H1 (cell line): ENCODE measurements around the gene WDR49. TPM values are rescaled to one million over a fixed set of nuclear protein-coding genes. Genes with fewer than 3 reads are reported as not detected.

Experiments
- CTCF ChIA-PET: fragments of 300-600 bp; sonication (Branson Sonifier 250); formaldehyde crosslinking; loops from one replicate; lab custom pipeline; 2021; ENCODE audit not compliant: partially characterized antibody; lab: Charles Lee
- POLR2A ChIA-PET: fragments of 300-600 bp; sonication (Branson Sonifier 250); formaldehyde crosslinking; loops from one replicate; lab custom pipeline; 2021; ENCODE audit warnings: inconsistent platforms; ENCODE audit not compliant: partially characterized antibody; lab: Charles Lee
- DNase-seq, 2 experiments: peaks; one replicate each; pipeline versions ENCODE4 v3.0.0 to v3.0.0-alpha.2; 2010 to 2022; ENCODE audit warnings: low spot score in 2 of 2, low read depth in 1 of 2, mixed read lengths in 1 of 2
- FAIRE-seq: peaks from 2 replicates; lab custom pipeline; 2011; peaks lifted over from hg19 to GRCh38; lab: Jason Lieb, UNC
- H2AFZ ChIP-seq: 2 replicates; pipeline ENCODE4 v1.8.1; 2012; ENCODE audit warnings: low read length, inconsistent platforms
- H2AK5ac ChIP-seq: 2 replicates; pipeline ENCODE4 v1.6.1; 2013; ENCODE audit warnings: low read depth, low read length
- H2BK120ac ChIP-seq: replicated peaks from 2 replicates; pipeline ENCODE3; 2013; ENCODE audit warnings: low read depth, low read length, inconsistent platforms
- H2BK12ac ChIP-seq: 2 replicates; pipeline ENCODE4 v1.6.1; 2013; ENCODE audit warnings: low read depth, low read length
- H2BK15ac ChIP-seq: 2 replicates; pipeline ENCODE4 v1.6.1; 2013; ENCODE audit warnings: low read length
- H2BK20ac ChIP-seq: 2 replicates; pipeline ENCODE4 v1.6.1; 2013; ENCODE audit warnings: low read length
- H2BK5ac ChIP-seq: 2 replicates; pipeline ENCODE4 v1.6.1; 2013; ENCODE audit warnings: low read depth, low read length
- H3K14ac ChIP-seq: 2 replicates; pipeline ENCODE4 v1.6.1; 2013; ENCODE audit warnings: inconsistent platforms; ENCODE audit not compliant: insufficient read length
- H3K18ac ChIP-seq: 2 replicates; pipeline ENCODE4 v1.6.1; 2013; ENCODE audit warnings: low read length; ENCODE audit errors: extremely low read depth
- H3K23ac ChIP-seq: 2 replicates; pipeline ENCODE4 v1.6.1; 2013; ENCODE audit warnings: inconsistent platforms; ENCODE audit not compliant: insufficient read length
- H3K23me2 ChIP-seq: 2 replicates; pipeline ENCODE4 v1.6.1; 2013; ENCODE audit warnings: low read depth, low read length
- H3K27ac ChIP-seq: 2 replicates; pipeline ENCODE4 v1.6.1; 2011; ENCODE audit warnings: low read depth, low read length, inconsistent platforms
- H3K27me3 ChIP-seq, 4 experiments: replicated peaks in 1 of 4; 1 replicate in 1 of 4; 2 replicates in 3 of 4; pipeline versions ENCODE4 v1.6.1 to v1.8.1; 2011 to 2013; ENCODE audit warnings: low read length in 3 of 4, mild to moderate bottlenecking in 3 of 4, inconsistent platforms in 2 of 4, mixed read lengths in 2 of 4, moderate library complexity in 1 of 4; ENCODE audit not compliant: control insufficient read depth in 3 of 4, insufficient read depth in 3 of 4; ENCODE audit errors: extremely low read depth in 1 of 4
- H3K36me3 ChIP-seq, 4 experiments: 2 replicates each; pipeline versions ENCODE4 v1.6.1 to v1.8.1; 2011 to 2013; ENCODE audit warnings: mild to moderate bottlenecking in 4 of 4, low read length in 3 of 4, moderate library complexity in 2 of 4, control low read depth in 1 of 4, inconsistent platforms in 1 of 4; ENCODE audit not compliant: insufficient read depth in 4 of 4, control insufficient read depth in 2 of 4
- H3K4ac ChIP-seq: replicated peaks from 2 replicates; pipeline ENCODE3; 2013; ENCODE audit warnings: low read length, low read depth, mixed read lengths, inconsistent platforms; ENCODE audit not compliant: insufficient read length
- H3K4me1 ChIP-seq, 4 experiments: replicated peaks in 1 of 4; 1 replicate in 1 of 4; 2 replicates in 3 of 4; pipeline versions ENCODE4 v1.6.1 to v1.8.1; 2011 to 2013; ENCODE audit warnings: low read length in 3 of 4, inconsistent platforms in 2 of 4, mixed read lengths in 1 of 4; ENCODE audit not compliant: insufficient read depth in 4 of 4, control insufficient read depth in 3 of 4
- H3K4me2 ChIP-seq, 2 experiments: 2 replicates each; pipeline versions ENCODE4 v1.6.1 to v1.8.1; 2011 to 2013; ENCODE audit warnings: low read depth in 2 of 2, low read length in 2 of 2, control low read depth in 1 of 2, inconsistent platforms in 1 of 2, mild to moderate bottlenecking in 1 of 2; ENCODE audit not compliant: insufficient read depth in 1 of 2
- H3K4me3 ChIP-seq, 4 experiments: fragments of 200-600, 300-600 bp in 1 of 4; sonication (generic), shearing (Covaris generic), sonication (Bioruptor Twin) in 1 of 4; 2 replicates each; pipeline versions ENCODE4 v1.5.1 to v1.8.1; 2011 to 2016; ENCODE audit warnings: low read length in 4 of 4, low read depth in 3 of 4, control low read depth in 2 of 4, inconsistent platforms in 2 of 4, mild to moderate bottlenecking in 2 of 4, mixed read lengths in 1 of 4, moderate library complexity in 1 of 4; ENCODE audit not compliant: insufficient read depth in 2 of 4; ENCODE audit errors: extremely low read depth in 1 of 4
- H3K56ac ChIP-seq: replicated peaks from 2 replicates; pipeline ENCODE3; 2013; ENCODE audit warnings: low read depth, mild to moderate bottlenecking, mixed read lengths, low read length, inconsistent platforms; ENCODE audit not compliant: insufficient read length
- H3K79me1 ChIP-seq: 2 replicates; pipeline ENCODE4 v1.6.1; 2013; ENCODE audit warnings: low read depth, low read length, control low read depth
- H3K79me2 ChIP-seq, 2 experiments: 2 replicates each; pipeline versions ENCODE4 v1.6.1 to v1.8.1; 2012 to 2013; ENCODE audit warnings: low read length in 2 of 2, mild to moderate bottlenecking in 2 of 2, inconsistent platforms in 1 of 2; ENCODE audit not compliant: insufficient read depth in 2 of 2, control insufficient read depth in 1 of 2
- H3K9ac ChIP-seq, 4 experiments: replicated peaks in 1 of 4; 1 replicate in 1 of 4; 2 replicates in 3 of 4; pipeline versions ENCODE4 v1.6.1 to v1.8.1; 2011 to 2013; ENCODE audit warnings: low read depth in 3 of 4, low read length in 3 of 4, control low read depth in 2 of 4, mild to moderate bottlenecking in 2 of 4, moderate library complexity in 2 of 4, inconsistent platforms in 1 of 4; ENCODE audit errors: extremely low read depth in 1 of 4
- H3K9me3 ChIP-seq, 2 experiments: 2 replicates each; pipeline versions ENCODE4 v1.6.1 to v1.8.1; 2012 to 2013; ENCODE audit warnings: mild to moderate bottlenecking in 2 of 2, moderate library complexity in 2 of 2, control low read depth in 1 of 2, inconsistent platforms in 1 of 2, low read depth in 1 of 2, low read length in 1 of 2, mixed read lengths in 1 of 2; ENCODE audit not compliant: insufficient read depth in 2 of 2
- H4K20me1 ChIP-seq, 2 experiments: replicated peaks in 1 of 2; 2 replicates each; pipeline versions ENCODE3 to v1.8.1; 2011 to 2013; ENCODE audit warnings: inconsistent platforms in 2 of 2, low read length in 2 of 2, mild to moderate bottlenecking in 1 of 2; ENCODE audit not compliant: insufficient read depth in 2 of 2, control insufficient read depth in 1 of 2
- H4K5ac ChIP-seq: 2 replicates; pipeline ENCODE4 v1.6.1; 2013; ENCODE audit warnings: low read length, low read depth, mixed read lengths, inconsistent platforms; ENCODE audit not compliant: insufficient read length
- H4K8ac ChIP-seq: 2 replicates; pipeline ENCODE4 v1.8.0; 2013; ENCODE audit warnings: mild to moderate bottlenecking, moderate library complexity, low read length, inconsistent platforms; ENCODE audit not compliant: insufficient read depth; ENCODE audit errors: extremely low read depth
- H4K91ac ChIP-seq: replicated peaks from 2 replicates; pipeline ENCODE3; 2013; ENCODE audit warnings: low read length, mixed read lengths, inconsistent platforms; ENCODE audit not compliant: insufficient read length
- BRCA1 ChIP-seq: IDR thresholded peaks from 2 replicates; pipeline ENCODE4 v1.6.1; 2012; ENCODE audit warnings: low read depth, low read length, improper control_type of control experiment
- CHD2 ChIP-seq: IDR thresholded peaks from 2 replicates; pipeline ENCODE4 v1.6.1; 2012; ENCODE audit warnings: low read length, improper control_type of control experiment
- CTBP2 ChIP-seq: IDR thresholded peaks from 2 replicates; pipeline ENCODE4 v1.7.0; 2011; ENCODE audit warnings: borderline replicate concordance, mild to moderate bottlenecking, moderate library complexity, mixed read lengths, low read length; ENCODE audit not compliant: insufficient read depth, insufficient read length
- JUN ChIP-seq: IDR thresholded peaks from 2 replicates; pipeline ENCODE4 v1.6.1; 2011; ENCODE audit warnings: low read depth, mild to moderate bottlenecking, improper control_type of control experiment, low read length
- JUND ChIP-seq: IDR thresholded peaks from 2 replicates; pipeline ENCODE4 v1.6.1; 2011; ENCODE audit warnings: mild to moderate bottlenecking, improper control_type of control experiment, low read length
- NANOG ChIP-seq: IDR thresholded peaks from 2 replicates; pipeline ENCODE4 v1.6.1; 2011; ENCODE audit warnings: low read length, low read depth, mild to moderate bottlenecking, inconsistent platforms; ENCODE audit not compliant: insufficient read depth, poor library complexity, severe bottlenecking
- SUZ12 ChIP-seq: fragments of 200-600 bp; sonication (generic); IDR thresholded peaks from 2 replicates; pipeline ENCODE4 v1.6.1; 2012; ENCODE audit warnings: mild to moderate bottlenecking, inconsistent platforms, low read length, moderate library complexity, mixed read lengths
- TAF7 ChIP-seq: optimal IDR thresholded peaks from 2 replicates; pipeline ENCODE3; 2011; ENCODE audit warnings: low read depth, mild to moderate bottlenecking, inconsistent platforms, low read length, moderate library complexity, borderline replicate concordance
- ZNF274 ChIP-seq: IDR thresholded peaks from 2 replicates; pipeline ENCODE4 v1.7.0; 2012; ENCODE audit warnings: low read length, borderline replicate concordance; ENCODE audit errors: extremely low read depth
- WGBS, 2 experiments: shearing (Covaris generic) in 1 of 2; methylation state at CpG; one replicate each; pipeline versions ENCODE4 v1.1.6 to v1.1.7; 2013 to 2015; ENCODE audit warnings: low lambda C conversion rate in 2 of 2, mixed read lengths in 2 of 2, inconsistent platforms in 1 of 2, low coverage in 1 of 2, missing lambda C conversion rate in 1 of 2; ENCODE audit not compliant: insufficient replicate concordance in 2 of 2, insufficient coverage in 1 of 2, insufficient read length in 1 of 2; ENCODE audit errors: extremely low coverage in 1 of 2, missing lambda C conversion rate in 1 of 2; 5-methylcytosine and 5-hydroxymethylcytosine counted together
- polyA plus RNA-seq, 7 experiments: library from polyadenylated mRNA; depleted of rRNA in 3 of 7; stranded (reverse) in 5 of 7; unstranded in 2 of 7; fragments of >200 nt in 5 of 7; fragments of 200-250 nt in 2 of 7; gene quantifications; 1 replicate in 5 of 7; 2 replicates in 1 of 7; 4 replicates in 1 of 7; pipeline versions ENCODE4 v1.2.1 to v1.2.3, GENCODE V29; 2011 to 2013; ENCODE audit warnings: missing spikeins in 2 of 7, mixed read lengths in 2 of 7
- total RNA-seq: library from RNA; stranded (reverse); fragmentation: NEBNext Ultra II Directional; extraction: Animal tissue kit (Norgen Biotek cat#: 25700); gene quantifications from 2 replicates; pipeline ENCODE4 v1.2.1, GENCODE V29; 2021
- TF ChIP-seq, protein P1 (sequence below): IDR thresholded peaks from 2 replicates; pipeline ENCODE4 v1.6.1; 2012; ENCODE audit warnings: inconsistent platforms
- TF ChIP-seq, protein P2 (sequence below), 3 experiments: IDR thresholded peaks; 1 replicate in 2 of 3; 2 replicates in 1 of 3; pipeline versions ENCODE4 v1.5.1 to v1.6.1; 2011; ENCODE audit warnings: low read length in 3 of 3, mild to moderate bottlenecking in 3 of 3, inconsistent platforms in 2 of 3, low read depth in 1 of 3, moderate library complexity in 1 of 3; ENCODE audit not compliant: insufficient read depth in 1 of 3; ENCODE audit errors: control extremely low read depth in 1 of 3

Gene WDR49
- total and polyA plus RNA-seq, 2 of the 8 experiments (the other 6 are each of a cell fraction or from before 2014, with no cell fraction given): 0.50 to 1.7 TPM

DNA sequence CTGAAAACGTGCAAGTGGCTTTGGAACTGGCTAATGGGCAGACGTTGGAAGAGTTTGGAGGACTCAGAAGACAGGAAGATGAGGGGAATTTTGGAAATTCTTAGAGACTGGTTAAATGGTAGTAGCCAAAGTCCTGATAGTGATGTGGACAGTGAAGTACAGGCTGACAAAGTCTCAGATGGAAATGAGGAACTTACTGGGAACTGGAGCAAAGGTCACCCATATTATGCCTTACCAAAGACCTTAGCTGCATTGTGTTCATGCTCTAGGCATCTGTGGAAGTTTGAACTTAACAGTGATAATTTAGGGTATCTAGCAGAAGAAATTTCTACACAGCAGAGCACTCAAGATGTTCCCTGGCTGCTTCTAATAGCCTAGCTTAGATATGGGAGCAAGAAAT, 151.3 kb downstream of the WDR49 start:
- Histone ChIP-seq H2AK5ac (no peak overlapping the region), H3K56ac (no peak overlapping the region), H3K27ac (no peak overlapping the region), H2BK120ac (no peak overlapping the region), H2BK20ac (no peak overlapping the region), H3K4ac (no peak overlapping the region), H3K23me2 (no peaks in the 10 kb centered on the region), H3K36me3 (no peaks in the 10 kb centered on the region), H3K4me3 (no peak overlapping the region), H2BK12ac (no peak overlapping the region), H2BK15ac (no peak overlapping the region), H3K79me2 (no peaks in the 10 kb centered on the region), H3K9me3 (no peaks in the 10 kb centered on the region), H3K9ac (no peak overlapping the region), H3K18ac (no peak overlapping the region), H4K8ac (no peak overlapping the region), H4K91ac (no peak overlapping the region), H4K20me1 (no peaks in the 10 kb centered on the region), H3K23ac (no peak overlapping the region), H3K79me1 (no peaks in the 10 kb centered on the region), H3K14ac (no peak overlapping the region), H2BK5ac (no peak overlapping the region), H2AFZ (no peak overlapping the region), H4K5ac (no peak overlapping the region), H3K4me2 (no peak overlapping the region), H3K27me3 (no peaks in the 10 kb centered on the region), H3K4me1 (no peaks in the 10 kb centered on the region)
- WGBS, 2 experiments: 98% methylated on average over 2 of the region's 2 CpGs; no CpG with 5 or more reads in 1 of the 2 experiments
- POLR2A ChIA-PET: no interaction called here
- CTCF ChIA-PET: interaction anchor here (0.7 to 2.0 kb wide), 3 partner anchors 9 to 1454 kb away, joined by 3 to 11 read pairs (median 5); no protein-coding TSS in a partner anchor
- no peak for FAIRE-seq
- DNase-seq: no peak
- TF ChIP-seq CHD2 (no peak), TAF7 (no peak), BRCA1 (no peak), JUN (no peak), SUZ12 (no peak), ZNF274 (no peak), CTBP2 (no peak), NANOG (no peak), JUND (no peak)
- TF ChIP-seq, protein P1, sequence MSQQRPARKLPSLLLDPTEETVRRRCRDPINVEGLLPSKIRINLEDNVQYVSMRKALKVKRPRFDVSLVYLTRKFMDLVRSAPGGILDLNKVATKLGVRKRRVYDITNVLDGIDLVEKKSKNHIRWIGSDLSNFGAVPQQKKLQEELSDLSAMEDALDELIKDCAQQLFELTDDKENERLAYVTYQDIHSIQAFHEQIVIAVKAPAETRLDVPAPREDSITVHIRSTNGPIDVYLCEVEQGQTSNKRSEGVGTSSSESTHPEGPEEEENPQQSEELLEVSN: no peak
- TF ChIP-seq, protein P2, sequence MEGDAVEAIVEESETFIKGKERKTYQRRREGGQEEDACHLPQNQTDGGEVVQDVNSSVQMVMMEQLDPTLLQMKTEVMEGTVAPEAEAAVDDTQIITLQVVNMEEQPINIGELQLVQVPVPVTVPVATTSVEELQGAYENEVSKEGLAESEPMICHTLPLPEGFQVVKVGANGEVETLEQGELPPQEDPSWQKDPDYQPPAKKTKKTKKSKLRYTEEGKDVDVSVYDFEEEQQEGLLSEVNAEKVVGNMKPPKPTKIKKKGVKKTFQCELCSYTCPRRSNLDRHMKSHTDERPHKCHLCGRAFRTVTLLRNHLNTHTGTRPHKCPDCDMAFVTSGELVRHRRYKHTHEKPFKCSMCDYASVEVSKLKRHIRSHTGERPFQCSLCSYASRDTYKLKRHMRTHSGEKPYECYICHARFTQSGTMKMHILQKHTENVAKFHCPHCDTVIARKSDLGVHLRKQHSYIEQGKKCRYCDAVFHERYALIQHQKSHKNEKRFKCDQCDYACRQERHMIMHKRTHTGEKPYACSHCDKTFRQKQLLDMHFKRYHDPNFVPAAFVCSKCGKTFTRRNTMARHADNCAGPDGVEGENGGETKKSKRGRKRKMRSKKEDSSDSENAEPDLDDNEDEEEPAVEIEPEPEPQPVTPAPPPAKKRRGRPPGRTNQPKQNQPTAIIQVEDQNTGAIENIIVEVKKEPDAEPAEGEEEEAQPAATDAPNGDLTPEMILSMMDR (IDR thresholded peaks at IDR 0.05; ENCODE audit: control extremely low read depth in 1 of 3, insufficient read depth in 1 of 3, low read depth in 1 of 3, low read length in 3 of 3): no peak
